GM18870 (cell line): Measurements from ENCODE around the gene NCOA3.

Source experiments
- ATAC-seq: cut with Tn5 transposase; IDR thresholded peaks from one replicate; pipeline ENCODE4 v1.9.1; 2021; ENCODE audit warnings: moderate library complexity; ENCODE audit not compliant: unreplicated experiment

Gene NCOA3

DNA sequence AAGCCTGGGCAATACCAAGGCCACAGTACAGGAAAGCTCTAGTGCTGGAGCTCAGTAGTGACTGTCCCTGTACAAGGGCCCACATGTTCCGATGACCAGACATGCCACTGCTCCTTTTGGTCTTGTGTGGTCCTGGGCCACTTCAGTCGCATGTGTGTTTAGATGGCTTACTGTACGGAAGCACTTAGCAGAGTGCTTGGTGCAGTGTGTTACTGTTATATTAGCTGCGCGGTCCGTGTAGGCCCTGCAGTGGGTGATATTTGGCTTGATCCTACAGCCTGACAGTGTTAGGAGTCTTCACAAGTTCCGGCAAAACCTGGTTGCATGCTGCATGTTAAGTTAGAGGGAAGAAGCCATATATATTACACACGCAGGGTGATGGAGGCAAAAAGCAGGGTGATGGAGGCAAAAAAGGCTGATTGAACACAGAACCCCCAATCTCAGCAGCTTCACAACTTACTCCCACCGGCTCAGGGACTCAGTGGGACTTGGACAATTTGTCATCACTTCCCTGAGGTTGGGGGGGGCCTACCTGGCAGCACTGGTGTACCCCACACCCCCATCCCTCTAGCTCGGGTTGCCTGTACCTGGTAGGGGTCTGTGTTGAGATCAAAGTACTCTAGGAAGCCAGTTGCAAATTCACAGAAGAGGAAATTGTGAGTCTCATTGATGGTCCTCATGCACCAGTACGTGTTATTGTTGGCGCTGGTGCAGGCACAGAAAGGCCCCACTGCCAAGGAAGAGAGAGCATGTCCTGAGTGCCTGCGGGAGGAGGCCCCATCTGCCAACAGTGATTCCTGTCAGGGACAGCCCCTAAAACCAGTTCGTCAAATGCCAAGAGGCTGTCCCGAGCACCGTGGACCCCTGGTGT is 161.0 kb downstream of the NCOA3 start:
- ATAC-seq, result no peak

DNA sequence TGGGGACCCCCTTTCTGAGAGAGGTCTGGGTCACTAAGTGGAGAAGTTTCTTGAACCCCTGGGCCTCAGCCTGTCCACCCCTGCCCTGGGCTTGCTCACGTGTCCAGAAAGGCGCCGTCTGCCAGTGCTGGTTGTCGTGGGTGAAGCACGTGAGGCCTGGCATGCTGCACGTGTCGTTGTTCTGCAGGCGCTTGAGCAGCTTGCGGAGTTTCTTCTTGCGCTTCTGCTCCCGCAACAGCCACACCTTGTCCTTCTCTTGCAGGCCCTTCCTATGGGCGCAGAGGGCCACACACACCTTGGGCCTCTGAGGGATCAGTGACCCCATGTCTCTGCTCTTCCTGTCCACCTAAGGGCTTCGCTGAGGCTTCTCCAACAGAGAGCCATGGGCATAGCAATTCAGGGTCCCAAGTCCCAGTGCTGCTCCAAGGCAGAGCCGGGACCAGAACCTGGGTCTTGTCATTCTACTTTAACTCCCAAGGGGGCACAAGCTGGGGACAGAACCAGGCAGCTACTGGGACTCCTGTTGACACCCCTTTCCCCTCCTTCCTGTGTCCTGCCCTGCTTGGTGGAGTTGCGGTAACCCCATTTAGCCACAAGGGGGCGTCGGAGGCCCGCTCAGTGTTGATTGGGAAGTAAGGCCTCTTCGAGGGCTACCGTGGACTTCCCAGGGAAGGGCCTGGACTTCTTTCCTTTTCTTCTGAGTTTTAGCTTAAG is 161.8 kb downstream of the NCOA3 start:
- no peak for ATAC-seq

DNA sequence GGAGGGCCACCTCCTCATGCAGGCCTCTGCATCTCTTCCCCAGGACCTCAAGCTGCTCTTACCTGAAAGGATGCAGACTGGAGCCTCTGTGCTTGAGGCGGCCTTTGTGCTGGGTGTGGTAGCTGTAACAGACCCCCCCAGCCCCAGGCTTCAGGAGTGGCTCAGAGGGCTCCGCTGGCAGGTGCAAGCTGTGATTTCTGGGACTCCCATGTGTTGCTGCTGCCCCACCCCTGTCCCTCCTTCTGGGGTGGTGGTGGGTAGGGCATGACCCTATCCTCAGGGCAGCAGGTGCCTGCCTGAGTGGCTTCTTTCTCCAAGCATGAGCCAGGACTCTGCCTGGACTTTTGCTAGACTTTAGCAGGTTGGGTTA is 162.4 kb downstream of the NCOA3 start:
- ATAC-seq, result no peak

DNA sequence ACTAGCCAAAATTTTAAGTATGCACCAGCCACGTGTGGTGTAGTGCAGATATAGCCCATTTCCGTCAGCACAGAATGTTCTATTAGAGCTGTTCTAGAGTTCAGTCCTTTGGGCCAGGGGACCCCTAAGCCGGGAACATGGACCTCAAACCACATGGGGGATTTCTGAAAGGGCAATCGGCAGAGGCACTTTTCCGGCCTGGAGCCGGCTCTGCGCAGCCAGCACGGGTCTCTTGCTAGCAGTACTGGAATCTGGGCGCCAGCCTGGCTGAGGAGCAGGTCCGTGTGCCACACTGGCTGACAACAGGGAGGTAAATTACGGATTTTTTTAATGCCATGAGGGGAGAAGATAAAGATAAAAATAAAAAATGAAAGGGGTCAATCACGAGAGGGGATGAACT is 163.1 kb downstream of the NCOA3 start:
- ATAC-seq, result no peak

DNA sequence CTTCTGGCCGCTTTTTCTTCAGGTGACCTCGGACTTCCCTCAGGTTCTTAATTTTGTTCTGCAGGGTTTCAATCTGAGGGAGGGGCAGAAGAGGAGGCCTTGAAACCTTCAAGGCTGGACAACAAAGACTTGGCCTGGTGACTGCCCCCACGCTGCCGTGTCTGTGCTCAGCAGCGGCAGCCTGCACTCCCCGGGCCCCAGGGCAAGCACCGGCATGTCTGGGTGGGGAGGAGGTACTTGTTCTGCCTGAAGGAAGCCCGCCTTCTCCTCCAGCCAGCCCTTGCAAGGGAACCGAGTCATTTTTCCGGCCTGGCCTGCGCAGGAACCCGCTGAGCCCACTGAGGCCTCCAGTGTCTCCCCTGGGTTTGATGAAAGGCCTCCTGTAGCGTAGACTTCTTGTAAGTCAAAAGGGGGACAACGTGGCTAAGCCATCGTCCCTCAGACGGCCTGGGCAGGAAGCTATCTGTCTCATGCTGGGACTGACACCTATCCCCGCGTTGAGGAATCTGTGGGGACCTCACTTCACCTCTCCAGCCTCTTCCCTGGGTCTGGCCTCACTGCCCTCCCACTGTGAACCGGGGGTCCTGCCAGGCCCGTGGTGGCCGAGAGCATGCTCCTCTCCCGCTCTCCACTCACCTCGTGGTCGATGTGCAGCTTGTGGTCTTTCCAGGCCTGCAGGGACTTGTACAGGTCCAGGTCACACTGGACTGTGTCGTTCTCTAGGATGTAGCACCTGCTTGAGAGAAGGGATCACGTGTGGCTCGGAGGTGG is 163.7 kb downstream of the NCOA3 start:
- no peak for ATAC-seq

- no peak for ATAC-seq
Observed at GRCh38 chr20:47666304-47666703, 164.6 kb downstream of the NCOA3 start.

DNA sequence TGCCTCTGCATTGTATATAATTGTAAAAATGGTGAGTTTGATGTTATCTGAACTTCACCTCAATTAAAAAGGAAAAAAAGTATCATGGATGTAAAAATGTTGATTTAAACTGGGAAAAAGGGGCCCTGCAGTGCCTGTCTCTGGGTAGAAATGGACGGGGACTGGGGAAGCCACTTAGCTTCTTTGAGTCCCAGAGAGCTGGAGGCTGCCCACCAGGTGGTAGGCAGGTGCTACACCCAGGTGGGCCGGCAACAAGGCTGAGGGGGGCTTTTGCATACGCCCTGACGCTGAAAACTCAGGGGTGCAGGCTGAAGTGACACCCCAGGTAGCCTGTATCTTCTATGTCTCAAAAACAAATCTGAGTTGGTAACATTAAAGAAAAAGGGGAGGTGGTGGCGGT is 165.4 kb downstream of the NCOA3 start:
- ATAC-seq, result no peak

GRCh38 chr20:47667531-47668312 is 166.0 kb downstream of the NCOA3 start:
- ATAC-seq, result no peak

- no peak for ATAC-seq
Observed at GRCh38 chr20:47668313-47669151, 166.8 kb downstream of the NCOA3 start.

- ATAC-seq, result no peak
Observed at GRCh38 chr20:47669152-47669425, 167.4 kb downstream of the NCOA3 start.

DNA sequence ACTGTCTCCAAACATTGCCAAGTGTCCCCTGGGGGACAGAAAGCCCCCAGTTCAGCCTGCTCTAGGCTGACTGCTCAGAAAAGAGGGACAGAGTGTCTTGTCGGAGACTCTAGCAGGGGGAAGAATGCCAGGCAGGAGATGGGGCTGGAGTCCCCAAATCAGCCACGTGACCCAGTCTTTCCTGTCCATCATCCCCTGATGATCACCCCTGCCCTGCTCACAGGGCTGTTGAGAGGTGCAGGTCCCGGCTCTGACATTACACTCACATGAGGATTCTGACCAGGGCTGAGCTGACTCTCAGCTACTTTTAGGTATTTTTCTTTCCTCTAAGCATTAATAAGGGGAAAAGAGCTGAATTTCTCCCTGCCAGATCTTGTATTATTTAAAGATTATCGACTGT is 167.8 kb downstream of the NCOA3 start:
- ATAC-seq, result no peak

DNA sequence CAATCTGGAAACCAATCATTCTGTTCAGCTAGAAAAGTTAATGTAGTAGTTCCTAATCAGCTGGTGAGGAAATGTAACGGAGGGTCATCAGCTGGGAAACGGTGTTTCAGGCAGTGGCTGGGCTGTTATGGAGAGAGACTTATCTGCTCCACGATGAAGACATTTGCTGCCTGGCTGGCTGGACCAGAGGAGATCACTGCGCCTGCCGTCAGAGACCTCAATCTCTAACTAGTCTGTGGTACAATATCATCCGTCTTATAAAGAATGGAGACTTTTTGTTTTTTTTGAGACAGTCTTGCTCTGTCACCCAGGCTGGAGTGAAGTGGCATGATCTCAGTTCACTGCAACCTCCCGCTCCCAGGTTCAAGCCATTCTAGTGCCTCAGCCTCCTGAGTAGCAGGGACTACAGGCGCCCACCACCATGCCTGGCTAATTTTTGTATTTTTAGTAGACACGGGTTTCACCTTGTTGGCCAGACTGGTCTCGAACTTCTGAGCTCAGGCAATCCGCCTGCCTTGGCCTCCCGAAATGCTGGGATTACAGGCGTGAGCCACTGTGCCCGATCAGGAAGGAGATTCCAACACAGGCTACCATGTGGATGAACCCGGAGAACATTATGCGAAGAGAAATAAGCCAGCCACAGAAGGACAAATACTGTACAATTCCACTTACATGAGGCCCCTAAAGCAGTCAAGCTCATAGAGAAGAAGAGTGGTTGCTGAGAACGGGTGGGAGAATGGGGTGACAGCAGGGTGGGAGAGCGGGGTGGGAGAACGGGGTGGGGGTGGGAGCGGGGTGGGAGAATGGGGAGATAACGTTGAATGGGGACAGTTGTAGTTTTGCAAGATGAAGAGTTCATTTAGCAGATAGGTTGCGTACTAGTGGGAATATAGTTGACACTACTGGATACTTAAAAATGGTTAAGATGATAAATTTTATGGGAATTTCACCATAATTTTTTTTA is 168.5 kb downstream of the NCOA3 start:
- no peak for ATAC-seq

DNA sequence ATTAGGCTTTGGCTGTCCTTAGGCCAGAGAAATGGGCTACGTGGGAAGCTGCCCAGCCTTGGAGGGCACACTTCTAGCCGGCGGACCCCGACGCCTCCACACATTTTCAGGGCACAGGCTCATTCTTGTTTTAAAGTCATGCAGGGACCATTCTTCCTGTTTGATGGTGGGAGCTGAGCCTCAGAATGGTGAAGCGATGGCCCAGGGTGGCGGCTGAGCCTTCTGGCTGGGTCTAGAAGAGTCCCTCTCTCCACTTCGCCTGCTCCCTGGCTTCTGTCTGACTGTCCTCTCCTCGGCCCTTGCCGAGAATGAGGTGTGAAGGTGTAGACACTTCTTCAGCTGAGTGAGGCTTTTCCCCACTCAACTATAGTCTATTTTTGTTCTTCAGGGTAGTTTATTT is 169.2 kb downstream of the NCOA3 start:
- ATAC-seq, result no peak

DNA sequence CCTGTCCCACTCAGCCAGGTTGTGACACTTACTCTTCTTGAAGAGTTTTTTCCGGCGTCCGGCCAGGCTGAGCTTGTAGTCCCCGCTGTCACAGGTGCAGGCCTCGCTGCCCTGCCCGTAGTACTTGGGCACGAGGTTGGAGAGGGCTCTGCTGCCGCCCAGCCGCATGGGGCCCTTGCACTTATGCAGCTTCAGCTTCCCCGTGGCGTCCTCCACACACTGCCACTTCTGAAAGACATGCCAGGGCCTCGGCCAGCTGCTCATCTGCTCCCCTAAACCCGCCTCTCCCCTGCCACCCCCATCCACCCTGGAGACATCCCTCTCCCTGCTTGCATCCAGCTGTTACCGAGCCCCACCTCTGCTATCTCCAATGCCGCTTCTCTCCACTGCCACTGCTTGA is 170.5 kb downstream of the NCOA3 start:
- ATAC-seq, result no peak

GRCh38 chr20:47672886-47673670 is 171.4 kb downstream of the NCOA3 start:
- ATAC-seq, result no peak

- ATAC-seq, result no peak
Observed at GRCh38 chr20:47673671-47673955, 171.9 kb downstream of the NCOA3 start.

- no peak for ATAC-seq
Observed at GRCh38 chr20:47674145-47674544, 172.5 kb downstream of the NCOA3 start.

GRCh38 chr20:47674686-47675085 is 173.0 kb downstream of the NCOA3 start:
- no peak for ATAC-seq
